ENCODE data around the gene MAP1LC3B.

DNA sequence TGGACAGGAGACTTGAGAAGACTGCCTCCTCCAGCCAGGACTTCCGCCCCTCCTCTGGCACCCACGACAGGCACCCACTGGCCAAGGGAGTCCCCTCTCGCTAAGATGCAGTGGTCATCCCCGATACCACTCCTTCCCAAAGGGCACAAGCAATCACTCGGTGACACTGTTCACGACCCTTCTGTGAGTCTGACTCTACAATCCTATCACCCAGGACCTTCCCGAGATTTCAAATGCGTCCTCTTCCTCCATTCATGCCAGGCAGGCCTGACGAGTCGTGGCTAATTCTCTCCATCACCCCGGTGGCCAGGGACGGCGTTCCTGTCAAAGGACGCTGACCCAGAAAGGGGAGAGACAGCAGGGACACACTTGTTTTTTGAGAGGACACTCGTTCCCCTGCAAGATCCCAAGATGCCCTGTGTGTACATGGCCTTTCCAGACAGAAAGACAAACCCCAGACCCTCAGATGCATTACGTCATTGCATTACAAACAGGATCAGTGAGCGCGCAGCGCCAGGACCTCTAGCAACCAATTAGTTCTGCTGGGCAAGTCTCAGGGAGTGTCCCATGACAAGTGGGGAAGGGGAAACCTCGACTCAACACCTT lies 20.8 kb upstream of the MAP1LC3B start:
- TF ChIP-seq, protein P1, sequence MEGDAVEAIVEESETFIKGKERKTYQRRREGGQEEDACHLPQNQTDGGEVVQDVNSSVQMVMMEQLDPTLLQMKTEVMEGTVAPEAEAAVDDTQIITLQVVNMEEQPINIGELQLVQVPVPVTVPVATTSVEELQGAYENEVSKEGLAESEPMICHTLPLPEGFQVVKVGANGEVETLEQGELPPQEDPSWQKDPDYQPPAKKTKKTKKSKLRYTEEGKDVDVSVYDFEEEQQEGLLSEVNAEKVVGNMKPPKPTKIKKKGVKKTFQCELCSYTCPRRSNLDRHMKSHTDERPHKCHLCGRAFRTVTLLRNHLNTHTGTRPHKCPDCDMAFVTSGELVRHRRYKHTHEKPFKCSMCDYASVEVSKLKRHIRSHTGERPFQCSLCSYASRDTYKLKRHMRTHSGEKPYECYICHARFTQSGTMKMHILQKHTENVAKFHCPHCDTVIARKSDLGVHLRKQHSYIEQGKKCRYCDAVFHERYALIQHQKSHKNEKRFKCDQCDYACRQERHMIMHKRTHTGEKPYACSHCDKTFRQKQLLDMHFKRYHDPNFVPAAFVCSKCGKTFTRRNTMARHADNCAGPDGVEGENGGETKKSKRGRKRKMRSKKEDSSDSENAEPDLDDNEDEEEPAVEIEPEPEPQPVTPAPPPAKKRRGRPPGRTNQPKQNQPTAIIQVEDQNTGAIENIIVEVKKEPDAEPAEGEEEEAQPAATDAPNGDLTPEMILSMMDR (IDR thresholded peaks at IDR 0.05): no peak
- TF ChIP-seq EZH2 (IDR thresholded peaks at IDR 0.05) (no peak), EZH2phosphoT487 (IDR thresholded peaks at IDR 0.05) (no peak)
